Stimulated activated CD8-positive, alpha-beta memory T cell treated with anti-CD3 and anti-CD28 coated beads, Interleukin-4, amount 100 ng/mL, for 48 hours (primary cell): ENCODE measurements around the gene PHACTR1.
"Not testable (repeated sequence)": the region's sequence is repeated elsewhere in the genome, so short reads cannot be mapped to it uniquely, and the experiment has no call there.

Experiments used
- DNase-seq: peaks from one replicate; pipeline ENCODE4 v3.0.0-alpha.2; 2020

PHACTR1 gene

GRCh38 chr6:13120483-13121482, 404.2 kb downstream of the PHACTR1 start:
- DNase-seq: no peak

GRCh38 chr6:13124131-13124530, 407.6 kb downstream of the PHACTR1 start:
- DNase-seq: no peak

GRCh38 chr6:13125841-13126240, 409.3 kb downstream of the PHACTR1 start:
- no peak for DNase-seq

GRCh38 chr6:13131935-13132661, 415.5 kb downstream of the PHACTR1 start:
- DNase-seq: no peak

GRCh38 chr6:13133894-13134293, 417.3 kb downstream of the PHACTR1 start:
- DNase-seq: not testable (repeated sequence)

- DNase-seq: no peak
These were observed 418.6 kb downstream of the PHACTR1 start for GRCh38 chr6:13135152-13135551.

- DNase-seq: no peak
These were observed 422.6 kb downstream of the PHACTR1 start for GRCh38 chr6:13139119-13139518.

GRCh38 chr6:13140980-13141379, 424.4 kb downstream of the PHACTR1 start:
- DNase-seq: no peak

GRCh38 chr6:13141387-13141786, 424.8 kb downstream of the PHACTR1 start:
- DNase-seq: no peak

GRCh38 chr6:13142611-13143010, 426.0 kb downstream of the PHACTR1 start:
- no peak for DNase-seq

- DNase-seq: no peak
These were observed 429.9 kb downstream of the PHACTR1 start for GRCh38 chr6:13146442-13146841.

GRCh38 chr6:13147376-13147775, 430.8 kb downstream of the PHACTR1 start:
- DNase-seq: no peak

GRCh38 chr6:13147782-13148181, 431.2 kb downstream of the PHACTR1 start:
- DNase-seq: no peak

GRCh38 chr6:13152764-13153163, 436.2 kb downstream of the PHACTR1 start:
- DNase-seq: no peak

GRCh38 chr6:13156381-13156780, 439.8 kb downstream of the PHACTR1 start:
- DNase-seq: no peak

GRCh38 chr6:13157293-13157692, 440.7 kb downstream of the PHACTR1 start:
- no peak for DNase-seq

- no peak for DNase-seq
These were observed 442.7 kb downstream of the PHACTR1 start for GRCh38 chr6:13159300-13159699.

- DNase-seq: not testable (repeated sequence)
These were observed 443.3 kb downstream of the PHACTR1 start for GRCh38 chr6:13159822-13160221.

- no peak for DNase-seq
These were observed 446.8 kb downstream of the PHACTR1 start for GRCh38 chr6:13163161-13163944.

GRCh38 chr6:13164291-13164690, 447.7 kb downstream of the PHACTR1 start:
- no peak for DNase-seq

- DNase-seq: no peak
These were observed 449.1 kb downstream of the PHACTR1 start for GRCh38 chr6:13165502-13166172.

- no peak for DNase-seq
These were observed 449.7 kb downstream of the PHACTR1 start for GRCh38 chr6:13166269-13166668.
